Fibroblast of skin of right biceps (primary cell): ENCODE results near the gene FNDC3B.

Experiments used
- DNase-seq: peaks from one replicate; pipeline ENCODE4 v3.0.0-alpha.2; 2013

The FNDC3B gene

DNA sequence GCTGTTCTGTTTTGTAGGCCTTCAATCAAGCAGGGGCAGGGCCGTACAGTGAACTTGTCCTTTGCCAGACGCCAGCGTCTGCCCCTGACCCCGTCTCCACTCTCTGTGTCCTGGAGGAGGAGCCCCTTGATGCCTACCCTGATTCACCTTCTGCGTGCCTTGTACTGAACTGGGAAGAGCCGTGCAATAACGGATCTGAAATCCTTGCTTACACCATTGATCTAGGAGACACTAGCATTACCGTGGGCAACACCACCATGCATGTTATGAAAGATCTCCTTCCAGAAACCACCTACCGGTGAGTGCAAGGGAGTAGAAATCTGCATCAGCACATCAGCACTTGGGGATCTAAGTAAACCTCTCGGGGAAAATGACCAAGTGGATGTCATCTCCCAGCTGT lies 313.4 kb downstream of the FNDC3B start:
- no peak for DNase-seq

DNA sequence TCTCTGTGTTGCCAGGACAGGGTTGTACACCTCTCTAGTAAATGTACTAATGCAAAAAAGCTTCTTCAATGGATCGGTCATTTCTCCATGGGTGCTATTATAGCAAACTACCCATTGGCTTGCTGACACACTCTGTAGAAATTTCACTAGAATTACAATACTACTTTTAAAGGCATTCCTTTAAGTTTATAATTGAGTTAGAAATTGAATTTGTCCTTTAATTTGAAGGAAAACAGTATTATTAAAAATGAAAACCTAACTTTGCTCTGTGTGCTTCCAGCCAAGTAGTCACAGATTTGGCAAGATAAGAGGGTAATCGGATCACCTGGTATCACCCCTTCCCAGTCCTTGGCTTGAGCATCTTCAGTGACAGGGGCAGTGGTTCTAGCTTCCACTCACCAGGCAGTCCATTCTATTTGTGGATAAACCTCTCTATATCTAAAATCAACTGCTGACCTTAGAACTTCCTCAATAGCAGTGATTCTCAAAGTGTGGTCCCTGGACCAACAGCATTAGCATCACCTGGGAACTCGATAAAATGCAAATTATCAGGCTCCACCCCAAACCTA lies 315.6 kb downstream of the FNDC3B start:
- DNase-seq: no peak

DNA sequence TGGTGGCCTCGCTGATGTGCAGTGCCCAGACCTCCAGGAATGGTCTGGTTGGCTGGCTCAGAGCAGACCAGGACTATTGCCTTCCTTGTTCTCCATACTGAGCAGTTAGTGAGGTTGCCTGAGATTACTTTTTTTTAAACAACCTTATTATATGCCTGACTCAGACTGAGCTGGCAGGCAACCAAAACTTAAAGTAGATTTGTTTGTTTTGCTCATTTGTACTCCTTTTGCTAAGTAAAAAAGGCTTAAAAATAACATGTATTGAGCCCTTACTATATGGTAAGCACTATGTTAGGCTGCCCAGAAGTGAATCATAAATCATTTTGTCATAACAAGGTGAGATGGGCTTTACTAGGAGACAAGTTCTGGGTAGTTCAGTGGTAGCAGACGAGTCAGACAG lies 316.5 kb downstream of the FNDC3B start:
- DNase-seq: peak; percentile 94

GRCh38 chr3:172356427-172356826 lies 317.0 kb downstream of the FNDC3B start:
- no peak for DNase-seq

DNA sequence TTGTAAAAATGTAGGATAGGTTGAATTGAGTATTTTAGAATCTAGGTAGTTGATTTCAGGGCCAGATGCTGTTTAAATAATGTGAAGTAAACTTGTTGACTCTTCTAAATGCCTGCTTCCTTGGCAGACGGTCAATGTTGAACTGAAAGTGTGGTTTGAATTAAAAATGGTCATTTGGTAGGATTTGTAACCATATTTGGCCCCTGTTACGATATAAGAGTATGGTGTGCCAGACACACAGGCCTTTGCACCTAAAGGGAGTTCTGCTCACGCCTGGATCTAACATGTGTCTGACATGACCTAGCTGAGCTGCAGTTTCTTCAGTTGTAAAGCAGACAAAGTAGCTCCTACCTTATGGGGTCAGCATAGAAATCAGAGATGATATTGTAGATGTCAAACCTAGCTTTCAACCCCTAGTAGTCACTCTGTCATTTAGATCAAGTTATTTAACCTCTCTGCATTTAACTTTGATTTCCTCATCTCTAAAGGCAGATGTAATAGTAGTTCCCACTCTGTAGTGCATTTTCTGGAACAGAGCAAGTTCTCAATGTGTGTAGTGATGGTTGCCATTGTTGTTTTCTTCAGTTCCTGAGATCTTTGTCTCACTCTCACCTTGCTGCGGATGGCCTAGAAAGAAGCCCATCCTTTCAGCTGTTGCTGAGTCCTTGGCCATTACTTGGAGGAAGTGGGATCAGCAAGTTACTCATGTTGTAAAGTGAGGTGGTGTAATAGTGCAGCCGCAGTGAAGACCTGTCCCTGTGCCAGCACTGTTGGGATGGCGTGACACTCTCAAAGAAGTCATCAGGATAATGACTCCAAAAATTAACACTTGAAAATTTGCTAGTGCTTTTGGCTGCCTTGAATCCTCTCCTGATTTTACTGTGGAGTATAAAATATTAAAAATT lies 318.7 kb downstream of the FNDC3B start:
- peak; percentile 33 for DNase-seq

GRCh38 chr3:172359231-172359630 lies 319.9 kb downstream of the FNDC3B start:
- DNase-seq: no peak

DNA sequence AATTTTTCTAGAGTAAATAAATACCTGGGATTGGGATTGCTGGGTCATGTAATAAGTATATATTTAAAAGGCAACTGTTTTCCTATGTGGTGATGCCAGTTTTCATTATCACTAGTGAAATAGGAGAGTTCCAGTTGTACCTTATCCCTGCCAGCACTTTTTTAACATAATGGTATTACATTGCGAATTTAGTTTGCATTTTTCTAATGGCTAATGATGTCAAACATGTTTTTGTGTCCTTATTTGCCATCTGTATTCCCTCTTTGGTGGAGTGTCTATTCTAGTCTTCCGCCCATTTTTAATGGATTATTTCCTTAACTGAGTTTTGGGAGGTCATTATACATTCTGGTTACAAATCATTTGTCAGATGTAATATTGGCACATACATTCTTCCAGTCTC lies 320.6 kb downstream of the FNDC3B start:
- DNase-seq: no peak

- DNase-seq: no peak
Measured at GRCh38 chr3:172362583-172362982, 323.2 kb downstream of the FNDC3B start.

GRCh38 chr3:172364374-172365027 lies 325.1 kb downstream of the FNDC3B start:
- DNase-seq: no peak

GRCh38 chr3:172365028-172365567 lies 325.7 kb downstream of the FNDC3B start:
- no peak for DNase-seq

DNA sequence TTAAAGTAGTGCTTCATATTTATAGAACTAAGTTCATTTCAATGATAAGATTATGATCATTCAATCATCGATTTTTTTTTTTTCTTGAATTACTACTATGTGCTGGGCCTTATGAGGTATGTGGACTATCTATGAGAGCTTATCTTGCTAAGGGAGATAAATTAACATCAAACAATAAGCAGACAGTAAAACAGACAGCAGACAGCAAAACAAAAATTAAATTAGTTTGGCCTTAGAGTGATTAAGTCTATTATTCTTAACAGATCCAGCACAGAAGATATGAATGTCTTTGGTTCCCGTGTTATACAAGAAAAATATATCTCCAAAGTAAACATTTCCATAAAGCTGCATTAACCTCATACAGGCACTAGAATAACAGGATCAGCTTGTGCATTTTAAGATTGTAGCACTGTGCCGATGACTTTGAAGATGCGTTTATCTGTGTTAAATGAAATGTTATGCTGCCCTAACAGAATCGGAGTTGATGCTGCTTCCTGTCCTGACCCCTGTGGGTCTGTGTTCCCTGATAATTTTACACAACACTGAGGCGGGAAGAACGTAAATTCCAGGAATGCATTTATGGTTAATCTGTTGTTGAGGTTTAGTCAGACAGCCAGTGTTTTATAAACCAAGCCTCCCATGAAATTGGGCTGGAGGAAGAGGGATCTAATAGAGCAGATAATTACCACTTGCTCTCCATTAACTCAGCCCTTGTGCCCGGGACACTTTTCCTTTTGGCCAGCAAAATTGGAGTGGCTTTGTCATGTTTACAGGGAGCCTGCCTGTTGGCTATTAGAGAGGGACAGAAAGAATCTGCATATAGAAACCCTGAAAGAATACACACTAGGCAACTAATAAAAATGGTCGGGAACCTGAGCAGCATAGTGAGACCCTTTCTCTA lies 328.1 kb downstream of the FNDC3B start:
- DNase-seq: peak; percentile 54

DNA sequence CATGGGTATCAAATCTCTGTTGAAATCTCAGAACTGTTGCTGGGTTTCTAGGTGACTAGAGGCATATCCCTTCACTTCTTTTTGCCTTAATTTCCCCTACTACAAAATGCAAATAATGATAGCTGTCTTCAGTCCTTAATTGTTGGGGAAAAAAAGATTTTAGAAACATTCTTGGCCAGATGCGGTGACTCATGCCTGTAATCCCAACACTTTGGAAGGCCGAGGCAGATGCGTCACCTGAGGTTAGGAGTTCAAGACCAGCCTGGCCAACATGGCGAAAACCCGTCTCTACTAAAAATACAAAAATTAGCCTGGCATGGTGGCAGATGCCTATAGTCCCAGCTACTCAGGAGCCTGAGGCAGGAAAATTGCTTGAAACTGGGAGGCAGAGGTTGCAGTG lies 329.2 kb downstream of the FNDC3B start:
- peak; percentile 15 for DNase-seq

- DNase-seq: no peak
Measured at GRCh38 chr3:172369590-172370259, 330.3 kb downstream of the FNDC3B start.

DNA sequence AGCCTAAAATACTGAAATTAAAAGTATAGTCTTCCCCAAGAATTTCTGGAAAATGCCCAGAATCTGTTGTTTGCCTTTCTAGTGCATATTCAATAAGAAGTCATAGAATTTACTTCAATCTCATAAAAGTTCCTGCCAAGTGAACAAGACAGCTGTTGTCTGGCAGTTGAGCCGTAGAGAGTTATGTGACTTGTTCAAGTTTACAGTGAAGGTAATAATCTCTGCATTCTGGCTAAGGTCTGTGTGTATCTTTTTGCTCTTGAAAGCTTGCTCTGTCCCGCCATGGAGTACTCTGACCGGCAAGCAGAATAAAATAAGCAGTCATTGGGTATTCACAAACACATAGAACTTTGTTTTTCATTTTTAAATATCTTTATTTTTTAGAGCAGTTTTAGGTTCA lies 331.0 kb downstream of the FNDC3B start:
- DNase-seq: no peak

DNA sequence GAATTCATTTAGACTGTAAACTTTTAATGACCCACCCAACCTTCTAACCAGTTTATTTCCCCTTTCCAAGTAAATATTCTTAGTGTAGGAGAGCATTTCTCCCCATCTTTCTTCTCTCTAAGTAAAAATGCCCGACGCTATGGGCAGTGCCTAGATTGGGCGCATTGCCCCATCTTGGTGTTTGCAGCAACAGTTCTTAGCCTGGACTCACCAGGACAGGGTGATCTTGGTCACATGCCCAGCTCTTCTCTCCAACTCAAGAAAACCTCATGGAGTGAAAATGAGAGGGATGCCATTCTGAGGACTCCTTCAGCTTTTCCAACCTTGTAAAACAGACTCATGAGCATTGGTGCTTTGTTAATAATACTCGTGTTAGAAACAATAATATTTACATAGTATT lies 332.2 kb downstream of the FNDC3B start:
- DNase-seq: no peak

GRCh38 chr3:172372895-172373294 lies 333.5 kb downstream of the FNDC3B start:
- no peak for DNase-seq

DNA sequence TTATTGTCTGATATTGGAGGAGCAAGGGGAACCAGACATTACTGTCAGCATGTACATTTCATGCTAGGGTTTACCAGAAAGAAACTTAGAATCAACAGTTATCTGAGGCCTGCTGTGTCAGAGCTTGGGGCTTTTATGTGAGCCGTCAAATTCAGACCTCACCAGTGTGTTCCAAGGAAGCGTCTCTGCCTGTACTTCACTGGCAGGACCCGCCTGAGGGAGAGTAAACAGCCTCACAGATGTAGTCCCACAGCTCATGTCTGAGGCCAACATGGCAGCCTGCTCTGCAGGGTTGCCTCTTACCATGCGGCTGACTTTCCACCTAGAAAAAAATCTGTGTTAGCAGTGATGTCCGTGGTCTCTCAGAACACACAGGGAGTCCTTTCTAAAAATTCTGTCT lies 334.5 kb downstream of the FNDC3B start:
- DNase-seq: no peak

GRCh38 chr3:172375206-172375850 lies 335.9 kb downstream of the FNDC3B start:
- no peak for DNase-seq

DNA sequence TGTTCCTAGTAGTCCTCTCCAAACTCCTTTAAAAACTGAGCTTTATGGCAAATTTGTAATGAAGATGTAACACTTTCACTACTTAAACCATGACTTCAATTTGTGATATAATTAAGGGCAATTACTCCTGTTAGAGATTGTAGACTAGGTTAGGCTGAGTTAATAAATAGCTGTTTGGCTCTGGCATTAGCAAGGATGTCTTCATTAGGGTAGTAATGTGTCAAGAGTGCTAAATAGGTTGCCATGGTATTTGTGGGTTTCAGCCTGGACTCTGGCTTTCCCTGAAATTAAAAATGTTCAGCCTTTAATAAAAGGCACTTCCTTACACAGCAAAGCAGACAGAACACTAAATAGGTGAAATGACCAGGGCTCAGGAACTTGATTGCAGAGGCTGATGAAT lies 337.0 kb downstream of the FNDC3B start:
- no peak for DNase-seq

- no peak for DNase-seq
Measured at GRCh38 chr3:172376881-172377280, 337.5 kb downstream of the FNDC3B start.

DNA sequence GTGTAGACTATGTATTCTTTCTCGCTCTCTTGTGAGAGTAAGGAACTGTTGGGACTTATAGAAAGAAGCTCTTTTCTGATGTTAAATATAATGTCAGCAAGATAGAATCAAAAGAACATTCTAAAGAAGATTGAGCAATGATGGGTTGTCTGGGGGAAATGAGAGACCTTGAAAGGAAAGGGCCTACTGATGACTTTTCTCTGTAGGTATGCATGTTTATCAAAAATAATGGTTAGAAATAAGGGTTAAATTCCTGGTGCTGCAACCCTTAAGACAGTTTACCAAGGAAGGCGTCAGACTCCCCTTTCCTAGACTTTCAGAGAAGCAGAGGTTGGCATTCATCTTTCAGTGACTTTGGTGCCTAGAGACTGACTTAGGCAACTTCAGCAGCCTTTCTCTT lies 339.1 kb downstream of the FNDC3B start:
- DNase-seq: no peak

DNA sequence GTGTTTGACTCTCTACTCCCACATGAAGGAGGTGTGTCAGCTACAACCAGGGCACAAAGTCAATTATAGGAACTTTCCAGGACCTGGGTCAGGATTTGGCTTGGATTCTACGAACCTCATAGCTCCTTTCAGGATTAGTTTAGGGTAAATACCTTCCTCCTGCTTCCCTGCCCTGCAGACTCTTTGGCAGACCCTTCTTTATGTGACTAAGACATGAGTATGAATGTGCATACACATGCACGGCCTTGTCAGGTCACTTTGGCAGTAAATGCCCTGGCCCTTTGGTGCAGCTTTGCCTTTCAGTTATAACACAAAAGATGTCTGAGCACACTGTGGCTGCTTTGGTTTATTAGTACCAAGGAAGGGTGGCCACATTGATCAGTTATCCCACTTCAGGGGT lies 340.0 kb downstream of the FNDC3B start:
- DNase-seq: no peak
